CD4-positive, alpha-beta T cell (primary cell): ENCODE results near the gene FAM32A. TPM values are rescaled to one million over a fixed set of nuclear protein-coding genes. Genes with fewer than 3 reads are reported as not detected.
A peak's percentile ranks its signal among the peaks of the same experiment; 100 is the strongest.

Experiments
- ATAC-seq: fragments of 200-7000 bp; cut with Tn5 transposase; one replicate; pipeline ENCODE4 v1.10.0; 2022; ENCODE audit warnings: mild to moderate bottlenecking; ENCODE audit not compliant: poor library complexity
- CTCF ChIA-PET: fragments of 350-600 bp; sonication (Branson Sonifier 250); formaldehyde crosslinking; loops from one replicate; lab custom pipeline; 2021; ENCODE audit warnings: antibody characterized with exemption, inconsistent platforms; lab: Charles Lee
- POLR2A ChIA-PET: fragments of 350-600 bp; sonication (Branson Sonifier 250); formaldehyde crosslinking; loops from one replicate; lab custom pipeline; 2021; ENCODE audit warnings: antibody characterized with exemption, inconsistent platforms; lab: Charles Lee
- DNase-seq, 14 experiments: peaks; one replicate each; pipeline ENCODE4 v3.0.0-alpha.2; 2013 to 2020; ENCODE audit warnings: mixed read lengths in 2 of 14
- H3K27ac ChIP-seq, 2 donors: one replicate each; pipeline versions ENCODE4 v1.5.1 to v1.7.0; 2013; ENCODE audit warnings: low read length in 2 of 2, low read depth in 1 of 2, mild to moderate bottlenecking in 1 of 2
- H3K27me3 ChIP-seq, 2 experiments: 1 replicate in 1 of 2; 2 replicates in 1 of 2; pipeline versions ENCODE4 v1.6.1 to v1.7.0; 2013; ENCODE audit warnings: low read length in 2 of 2, control low read depth in 1 of 2, mild to moderate bottlenecking in 1 of 2, moderate library complexity in 1 of 2; ENCODE audit not compliant: insufficient read depth in 2 of 2, control insufficient read depth in 1 of 2
- H3K36me3 ChIP-seq: one replicate; pipeline ENCODE4 v1.6.1; 2013; ENCODE audit warnings: low read length, control low read depth; ENCODE audit not compliant: insufficient read depth
- H3K4me1 ChIP-seq: one replicate; pipeline ENCODE4 v1.6.1; 2013; ENCODE audit warnings: low read length, control low read depth; ENCODE audit not compliant: insufficient read depth
- H3K4me3 ChIP-seq: one replicate; pipeline ENCODE4 v1.5.1; 2013; ENCODE audit warnings: mild to moderate bottlenecking, low read length, moderate library complexity
- H3K9me3 ChIP-seq, 2 experiments: 1 replicate in 1 of 2; 2 replicates in 1 of 2; pipeline versions ENCODE4 v1.6.1 to v1.7.0; 2013; ENCODE audit warnings: low read length in 2 of 2, mild to moderate bottlenecking in 2 of 2, control low read depth in 1 of 2, moderate library complexity in 1 of 2; ENCODE audit not compliant: control insufficient read depth in 1 of 2, insufficient read depth in 1 of 2
- H3K27ac Mint-ChIP-seq: one replicate; pipeline ENCODE4 v1.8.0; 2020; ENCODE audit warnings: mixed read lengths
- H3K27me3 Mint-ChIP-seq: one replicate; pipeline ENCODE4 v1.8.0; 2021; ENCODE audit warnings: mixed read lengths
- H3K36me3 Mint-ChIP-seq: one replicate; pipeline ENCODE4 v1.8.0; 2021; ENCODE audit warnings: low read depth, mixed read lengths
- H3K4me1 Mint-ChIP-seq: one replicate; pipeline ENCODE4 v1.8.0; 2021; ENCODE audit warnings: low read depth, mixed read lengths
- H3K4me3 Mint-ChIP-seq: one replicate; pipeline ENCODE4 v1.8.0; 2020; ENCODE audit warnings: mild to moderate bottlenecking, mixed read lengths
- H3K9me3 Mint-ChIP-seq: one replicate; pipeline ENCODE4 v1.8.0; 2020; ENCODE audit warnings: mixed read lengths
- intact Hi-C, 2 experiments: fragments of 100-400 bp; cut with DNase I in 1 of 2; cut with micrococcal nuclease in 1 of 2; formaldehyde crosslinking; loops; one replicate each; pipeline versions ENCODE4 v1.15.1 to v1.9.0; 2023 to 2025; cut with DNase I, micrococcal nuclease
- total RNA-seq, 174 experiments: library from RNA in 2 of 174; stranded (reverse) in 2 of 174; gene quantifications; one replicate each; pipeline ENCODE4 v1.2.3 and lab custom pipeline; 2021 to 2026
- TF ChIP-seq, protein P1 (sequence below): fragments of 200-600 bp; IDR thresholded peaks from one replicate; pipeline ENCODE4 v1.8.0; 2022; ENCODE audit warnings: antibody characterized with exemption, mild to moderate bottlenecking

Gene FAM32A
- total RNA-seq, 2 experiments from 2014 or later = 44.5 to 50.3 TPM

DNA sequence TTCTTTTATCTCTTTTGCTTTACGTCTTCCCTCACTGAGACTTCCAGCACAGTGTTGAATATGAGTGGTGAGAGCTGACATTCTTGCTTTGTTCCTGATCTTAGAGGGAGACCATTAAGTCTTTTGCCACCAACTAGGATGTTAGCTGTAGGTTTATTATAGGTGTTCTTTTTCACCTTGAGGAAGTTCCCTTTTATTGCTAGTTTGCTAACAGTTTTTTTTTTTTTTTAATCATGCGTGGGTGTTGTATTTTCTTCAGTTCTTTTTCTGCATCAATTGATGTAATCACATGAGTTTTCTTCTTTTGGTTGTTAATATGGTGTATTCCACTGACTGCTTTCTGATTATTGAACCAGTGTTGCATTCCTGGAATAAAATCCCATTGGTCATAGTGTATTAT lies 33.6 kb downstream of the FAM32A start:
- peaks cover 43% of the 10 kb centered on the region for H3K4me1 Mint-ChIP-seq
- Histone ChIP-seq H3K4me1 (peaks cover 34% of the 10 kb centered on the region), H3K27ac (no peak overlapping the region), H3K36me3 (peaks cover 71% of the 10 kb centered on the region), H3K4me3 (no peak overlapping the region), H3K9me3 (peaks cover 27 to 30% of the 10 kb centered on the region in 2 experiments), H3K27me3 (no peaks in the 10 kb centered on the region)
- intact Hi-C loops = no loop called here
- POLR2A ChIA-PET = interaction anchor here (0.6 to 1.4 kb wide), 3 partner anchors 110 to 153 kb away, joined by 3 to 4 read pairs (median 4); no protein-coding TSS in a partner anchor
- no peaks in the 10 kb centered on the region for H3K27me3 Mint-ChIP-seq
- H3K27ac Mint-ChIP-seq = peak overlapping the region; percentile 73
- DNase-seq (no peak), ATAC-seq (no peak)
- peaks cover 93% of the 10 kb centered on the region for H3K36me3 Mint-ChIP-seq
- CTCF ChIA-PET = interaction anchor here (0.6 to 1.1 kb wide), 3 partner anchors 29 to 217 kb away, joined by 3 to 4 read pairs (median 3); no protein-coding TSS in a partner anchor
- TF ChIP-seq, protein P1, sequence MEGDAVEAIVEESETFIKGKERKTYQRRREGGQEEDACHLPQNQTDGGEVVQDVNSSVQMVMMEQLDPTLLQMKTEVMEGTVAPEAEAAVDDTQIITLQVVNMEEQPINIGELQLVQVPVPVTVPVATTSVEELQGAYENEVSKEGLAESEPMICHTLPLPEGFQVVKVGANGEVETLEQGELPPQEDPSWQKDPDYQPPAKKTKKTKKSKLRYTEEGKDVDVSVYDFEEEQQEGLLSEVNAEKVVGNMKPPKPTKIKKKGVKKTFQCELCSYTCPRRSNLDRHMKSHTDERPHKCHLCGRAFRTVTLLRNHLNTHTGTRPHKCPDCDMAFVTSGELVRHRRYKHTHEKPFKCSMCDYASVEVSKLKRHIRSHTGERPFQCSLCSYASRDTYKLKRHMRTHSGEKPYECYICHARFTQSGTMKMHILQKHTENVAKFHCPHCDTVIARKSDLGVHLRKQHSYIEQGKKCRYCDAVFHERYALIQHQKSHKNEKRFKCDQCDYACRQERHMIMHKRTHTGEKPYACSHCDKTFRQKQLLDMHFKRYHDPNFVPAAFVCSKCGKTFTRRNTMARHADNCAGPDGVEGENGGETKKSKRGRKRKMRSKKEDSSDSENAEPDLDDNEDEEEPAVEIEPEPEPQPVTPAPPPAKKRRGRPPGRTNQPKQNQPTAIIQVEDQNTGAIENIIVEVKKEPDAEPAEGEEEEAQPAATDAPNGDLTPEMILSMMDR = no peak
- H3K4me3 Mint-ChIP-seq = peak overlapping the region; percentile 9
- peaks cover 6% of the 10 kb centered on the region for H3K9me3 Mint-ChIP-seq

DNA sequence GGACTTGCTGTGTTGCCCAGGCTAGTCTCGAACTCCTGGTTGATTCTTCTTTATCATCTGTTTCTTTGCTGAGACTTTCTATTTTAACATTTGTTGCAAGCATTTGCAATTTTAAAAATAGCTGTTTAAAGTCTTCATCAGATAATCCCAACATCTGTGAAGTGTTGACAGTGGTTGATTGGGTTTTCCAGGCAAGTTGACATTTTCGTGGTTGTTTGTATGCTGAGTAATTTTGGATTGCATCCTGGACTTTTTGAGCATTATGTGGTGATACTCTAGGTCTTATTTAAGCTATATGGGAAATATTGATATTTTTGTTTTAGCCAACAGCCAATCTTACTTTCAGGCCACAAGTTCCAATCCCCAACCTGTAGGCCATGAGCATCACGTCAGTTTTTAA lies 37.6 kb downstream of the FAM32A start:
- POLR2A ChIA-PET = interaction anchor here (0.7 to 1.3 kb wide), 3 partner anchors 11 to 147 kb away, joined by 3 read pairs; partner anchors contain the start of gene KLF2
- no peak overlapping the region for H3K27ac Mint-ChIP-seq
- peaks cover 6% of the 10 kb centered on the region for H3K9me3 Mint-ChIP-seq

DNA sequence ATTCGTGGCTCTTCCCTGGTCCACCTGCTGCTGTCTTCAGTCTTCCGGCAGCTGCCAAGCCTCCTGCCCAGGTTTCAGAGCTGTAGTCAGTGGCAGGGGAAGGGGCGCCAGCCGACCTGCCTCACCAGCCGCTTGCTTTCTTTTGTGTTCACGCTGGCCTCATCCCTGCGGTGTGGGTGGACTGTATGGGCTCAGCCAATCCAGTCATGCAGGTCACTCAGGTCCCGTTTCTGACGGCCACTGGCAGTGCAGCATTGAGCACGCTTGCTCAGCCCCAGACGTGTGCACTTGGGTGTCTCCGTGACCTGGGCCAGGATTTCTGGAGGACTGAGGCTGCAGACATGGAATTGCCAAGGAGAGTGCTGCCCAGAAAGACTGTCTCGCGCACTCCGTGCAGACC lies 38.5 kb downstream of the FAM32A start:
- peaks cover 27 to 30% of the 10 kb centered on the region in 2 experiments for H3K9me3 ChIP-seq
- Mint-ChIP-seq H3K27ac (no peak overlapping the region), H3K4me1 (peaks cover 5% of the 10 kb centered on the region), H3K9me3 (peaks cover 5% of the 10 kb centered on the region), H3K36me3 (peaks cover 77% of the 10 kb centered on the region), H3K4me3 (no peak overlapping the region), H3K27me3 (no peaks in the 10 kb centered on the region)
- H3K27ac ChIP-seq = no peak overlapping the region
- peaks cover 3% of the 10 kb centered on the region for H3K4me1 ChIP-seq
- H3K36me3 ChIP-seq = peaks cover 93% of the 10 kb centered on the region
- no peak overlapping the region for H3K4me3 ChIP-seq
- intact Hi-C loops = no loop called here
- TF ChIP-seq, protein P1 = no peak
- ChIA-PET CTCF (no interaction called here), POLR2A (interaction anchor here (1.3 kb wide), 1 partner anchor 101 kb away, joined by 3 read pairs; the partner anchor contains the start of gene KLF2)
- ATAC-seq (no peak), DNase-seq (peak in 1 of 14 experiments; percentile 27)
- no peaks in the 10 kb centered on the region for H3K27me3 ChIP-seq

More for the DNA sequence above, 37.6 kb downstream of the FAM32A start:
- Mint-ChIP-seq H3K4me3 (no peak overlapping the region), H3K27me3 (no peaks in the 10 kb centered on the region), H3K4me1 (peaks cover 14% of the 10 kb centered on the region), H3K36me3 (peaks cover 77% of the 10 kb centered on the region)
- Histone ChIP-seq H3K27ac (no peak overlapping the region), H3K36me3 (peaks cover 92% of the 10 kb centered on the region), H3K4me1 (peaks cover 12% of the 10 kb centered on the region), H3K4me3 (no peak overlapping the region), H3K27me3 (no peaks in the 10 kb centered on the region), H3K9me3 (peaks cover 27 to 30% of the 10 kb centered on the region in 2 experiments)
- TF ChIP-seq, protein P1 = no peak
- ATAC-seq = no peak
- no peak for DNase-seq
- intact Hi-C loops = no loop called here
- CTCF ChIA-PET = no interaction called here
